Activated CD4-positive, alpha-beta T cell treated with anti-CD3 and anti-CD28 coated beads, Interleukin-2, amount 10 ng/mL, durations not matched to agents 7 days and 5 days (primary cell): ENCODE measurements around the gene HAP1. TPM values are rescaled to one million over a fixed set of nuclear protein-coding genes. Genes with fewer than 3 reads are reported as not detected.
"Not testable (repeated sequence)": the region's sequence is repeated elsewhere in the genome, so short reads cannot be mapped to it uniquely, and the experiment has no call there.

Experiments used
- CTCF ChIA-PET: fragments of 350-600 bp; sonication (Branson Sonifier 250); formaldehyde crosslinking; loops from one replicate; lab custom pipeline; 2021; ENCODE audit warnings: antibody characterized with exemption; lab: Charles Lee
- POLR2A ChIA-PET: fragments of 350-600 bp; sonication (Branson Sonifier 250); formaldehyde crosslinking; loops from one replicate; lab custom pipeline; 2021; ENCODE audit warnings: antibody characterized with exemption; lab: Charles Lee
- DNase-seq: peaks from one replicate; pipeline ENCODE4 v3.0.0-alpha.2; 2020
- H3K27ac Mint-ChIP-seq: one replicate; pipeline ENCODE4 v1.8.0; 2021; ENCODE audit warnings: mild to moderate bottlenecking, moderate library complexity, mixed read lengths
- H3K27me3 Mint-ChIP-seq: one replicate; pipeline ENCODE4 v1.8.0; 2021; ENCODE audit warnings: mixed read lengths
- H3K36me3 Mint-ChIP-seq: one replicate; pipeline ENCODE4 v1.8.0; 2021; ENCODE audit warnings: low read depth, mixed read lengths
- H3K4me1 Mint-ChIP-seq: one replicate; pipeline ENCODE4 v1.8.0; 2021; ENCODE audit warnings: mixed read lengths
- H3K4me3 Mint-ChIP-seq: one replicate; pipeline ENCODE4 v1.8.0; 2021; ENCODE audit warnings: mild to moderate bottlenecking, moderate library complexity, mixed read lengths
- H3K9me3 Mint-ChIP-seq: one replicate; pipeline ENCODE4 v1.8.0; 2021; ENCODE audit warnings: mixed read lengths
- total RNA-seq, 2 experiments: library from RNA; stranded (reverse); gene quantifications; one replicate each; pipeline ENCODE4 v1.2.3, GENCODE V29; 2021

HAP1 gene
- total RNA-seq, 2 experiments from 2014 or later, result 0.25 to 0.31 TPM

DNA sequence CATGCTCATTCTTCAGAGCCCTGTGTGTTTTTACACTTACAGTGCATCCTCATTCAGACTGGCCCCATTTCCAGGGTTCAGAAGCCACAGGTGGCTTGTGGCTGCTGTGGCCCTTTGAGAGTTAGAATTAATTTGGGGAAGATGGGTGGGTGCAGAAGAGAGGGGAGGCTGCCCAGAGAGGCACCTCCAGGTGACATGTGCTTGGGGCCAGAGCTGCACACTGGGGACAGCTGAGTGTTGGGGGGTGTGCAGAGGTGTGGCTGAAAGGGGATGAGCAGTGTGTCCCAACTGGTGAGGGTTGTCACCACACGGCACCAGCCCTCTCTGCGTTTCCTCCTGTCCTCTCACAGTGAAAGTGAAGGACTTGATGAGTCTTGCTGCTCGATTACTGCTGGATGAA is 52.7 kb downstream of the HAP1 start:
- no peak for DNase-seq
- peaks cover 7% of the 10 kb centered on the region for H3K36me3 Mint-ChIP-seq
- ChIA-PET POLR2A (no interaction called here), CTCF (interaction anchor here (10.7 kb wide), 1 partner anchor 16 kb away, joined by 137 read pairs; no protein-coding TSS in a partner anchor)
- peak overlapping the region; percentile 63 for H3K27ac Mint-ChIP-seq
- no peaks in the 10 kb centered on the region for H3K27me3 Mint-ChIP-seq
- H3K4me3 Mint-ChIP-seq, result no peak overlapping the region
- peaks cover 5% of the 10 kb centered on the region for H3K9me3 Mint-ChIP-seq
- peaks cover 46% of the 10 kb centered on the region for H3K4me1 Mint-ChIP-seq

DNA sequence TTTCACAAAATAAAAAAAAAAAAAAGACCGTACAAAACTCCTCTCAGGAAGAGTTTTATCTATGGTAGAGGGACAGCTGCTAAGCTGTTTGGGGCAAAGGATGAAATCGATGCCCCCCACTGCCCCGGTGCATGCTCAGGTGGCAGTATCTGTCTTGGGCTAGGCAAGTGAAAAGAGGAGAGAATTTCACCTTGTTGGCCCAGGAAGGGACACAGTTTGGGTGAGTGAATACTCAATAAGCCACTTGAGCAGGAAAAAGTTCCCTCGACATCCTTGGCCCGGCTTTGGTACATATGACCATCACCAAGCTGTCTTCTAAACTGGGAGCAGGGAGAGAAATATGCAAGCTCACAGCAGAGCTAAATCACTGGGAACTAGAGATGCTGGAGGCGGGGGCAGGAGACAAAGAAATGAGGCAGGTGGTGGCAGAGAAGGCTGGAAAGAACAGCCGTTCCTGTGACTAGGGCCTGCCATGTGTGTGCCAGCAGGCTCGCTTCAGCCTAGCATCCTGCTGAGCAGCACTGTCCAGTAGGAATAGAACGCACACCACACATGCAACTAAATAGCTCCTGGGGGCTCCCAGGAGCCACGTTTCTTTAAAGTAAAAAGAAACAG is 53.9 kb downstream of the HAP1 start:
- ChIA-PET CTCF (interaction anchor here (0.6 to 10.7 kb wide), 4 partner anchors 9 to 685 kb away, joined by 4 to 137 read pairs (median 30); partner anchors contain the start of gene EIF1), POLR2A (interaction anchor here (3.4 kb wide), 1 partner anchor 10 kb away, joined by 86 read pairs; the partner anchor contains the start of gene EIF1)
- Mint-ChIP-seq H3K4me3 (no peak overlapping the region), H3K27ac (peak overlapping the region; percentile 76), H3K36me3 (peaks cover 7% of the 10 kb centered on the region), H3K9me3 (peaks cover 5% of the 10 kb centered on the region), H3K27me3 (no peaks in the 10 kb centered on the region), H3K4me1 (peaks cover 54% of the 10 kb centered on the region)
- DNase-seq, result no peak

DNA sequence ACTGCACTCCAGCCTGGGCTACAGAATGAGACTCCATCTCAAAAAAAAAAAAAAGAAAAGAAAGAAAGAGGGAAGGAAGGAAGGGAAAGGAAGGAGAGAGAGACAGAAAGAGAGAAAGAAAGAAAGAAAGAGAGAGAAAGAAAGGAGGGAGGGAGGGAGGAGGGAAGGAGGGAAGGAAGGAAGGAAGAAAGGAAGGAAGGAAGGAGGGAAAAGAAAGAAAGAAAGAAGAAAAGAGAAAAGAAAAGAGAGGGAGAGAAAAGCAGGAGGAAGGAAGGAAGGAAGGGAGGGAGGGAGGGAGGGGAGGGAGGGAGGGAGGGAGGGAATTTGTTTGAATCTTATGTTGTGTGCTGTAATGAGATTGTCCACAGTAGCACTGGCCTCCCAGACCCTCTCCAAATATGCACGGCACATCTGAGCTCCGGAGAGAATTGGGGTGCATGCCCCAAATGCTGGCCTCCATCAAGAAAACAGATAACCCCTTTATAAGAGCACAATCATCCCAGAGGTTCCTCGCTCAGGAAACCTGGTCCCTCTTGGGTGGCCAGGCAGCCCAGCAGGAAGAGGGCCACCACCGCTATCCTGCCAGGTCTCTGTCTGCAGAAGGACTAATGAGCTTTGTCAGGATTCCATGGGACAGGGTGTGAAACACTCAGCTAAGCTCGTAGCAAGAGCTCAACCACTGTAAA is 54.6 kb downstream of the HAP1 start:
- ChIA-PET CTCF (interaction anchor here (0.6 to 10.7 kb wide), 5 partner anchors 10 to 684 kb away, joined by 4 to 137 read pairs (median 6); partner anchors contain the start of gene EIF1), POLR2A (interaction anchor here (0.5 to 3.4 kb wide), 2 partner anchors 10 to 241 kb away, joined by 4 to 86 read pairs; partner anchors contain the start of gene EIF1)
- Mint-ChIP-seq H3K27me3 (no peaks in the 10 kb centered on the region), H3K4me3 (peak overlapping the region; percentile 77), H3K36me3 (peaks cover 7% of the 10 kb centered on the region), H3K4me1 (peaks cover 56% of the 10 kb centered on the region), H3K27ac (peak overlapping the region; percentile 96), H3K9me3 (peaks cover 5% of the 10 kb centered on the region)
- no peak for DNase-seq

DNA sequence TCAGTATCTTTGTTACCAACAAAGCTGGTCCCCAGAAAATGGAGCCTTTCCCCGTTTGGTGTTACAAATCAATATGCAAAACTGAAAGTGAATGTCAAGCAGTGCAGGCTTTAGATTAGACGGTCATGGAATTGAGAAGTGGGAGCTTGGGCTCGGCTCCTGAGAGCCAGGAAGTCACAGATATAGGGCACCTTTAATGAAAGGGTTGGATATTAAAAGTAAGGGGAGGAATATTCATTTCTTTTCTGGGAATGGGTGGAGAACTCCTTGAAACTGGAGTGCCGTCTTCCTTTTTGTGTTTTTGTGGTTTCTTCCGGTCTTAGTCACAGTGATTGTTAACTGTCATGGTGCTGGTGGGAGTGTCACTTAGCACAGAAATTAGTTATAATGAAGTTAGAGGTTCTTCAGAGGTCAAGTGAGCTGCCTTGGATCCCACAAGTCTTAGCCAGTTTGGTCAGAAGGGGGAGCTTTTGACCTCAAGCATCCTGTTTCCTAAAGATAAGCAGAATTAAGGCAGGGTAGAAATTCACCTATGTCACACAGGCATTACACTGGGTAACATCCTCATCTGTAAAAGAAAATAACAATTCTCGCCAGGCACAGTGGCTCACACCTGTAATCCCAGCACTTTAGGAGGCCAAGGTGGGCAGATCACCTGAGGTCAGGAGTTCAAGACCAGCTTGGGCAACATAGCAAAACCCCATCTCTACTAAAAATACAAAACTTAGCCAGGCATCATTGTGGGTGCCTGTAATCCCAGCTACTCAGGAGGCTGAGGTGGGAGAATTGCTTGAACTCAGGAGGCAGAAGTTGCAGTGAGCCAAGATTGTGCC is 55.3 kb downstream of the HAP1 start:
- Mint-ChIP-seq H3K27ac (peak overlapping the region; percentile 96), H3K9me3 (peaks cover 5% of the 10 kb centered on the region), H3K4me1 (peaks cover 58% of the 10 kb centered on the region), H3K27me3 (no peaks in the 10 kb centered on the region), H3K4me3 (peak overlapping the region; percentile 77), H3K36me3 (peaks cover 7% of the 10 kb centered on the region)
- ChIA-PET POLR2A (interaction anchor here (0.6 to 3.4 kb wide), 3 partner anchors 11 to 161 kb away, joined by 3 to 86 read pairs (median 4); partner anchors contain the start of gene EIF1), CTCF (interaction anchor here (0.7 to 10.7 kb wide), 6 partner anchors 11 to 130 kb away, joined by 3 to 137 read pairs (median 8); partner anchors contain the start of gene EIF1)
- peak; percentile 88 for DNase-seq

DNA sequence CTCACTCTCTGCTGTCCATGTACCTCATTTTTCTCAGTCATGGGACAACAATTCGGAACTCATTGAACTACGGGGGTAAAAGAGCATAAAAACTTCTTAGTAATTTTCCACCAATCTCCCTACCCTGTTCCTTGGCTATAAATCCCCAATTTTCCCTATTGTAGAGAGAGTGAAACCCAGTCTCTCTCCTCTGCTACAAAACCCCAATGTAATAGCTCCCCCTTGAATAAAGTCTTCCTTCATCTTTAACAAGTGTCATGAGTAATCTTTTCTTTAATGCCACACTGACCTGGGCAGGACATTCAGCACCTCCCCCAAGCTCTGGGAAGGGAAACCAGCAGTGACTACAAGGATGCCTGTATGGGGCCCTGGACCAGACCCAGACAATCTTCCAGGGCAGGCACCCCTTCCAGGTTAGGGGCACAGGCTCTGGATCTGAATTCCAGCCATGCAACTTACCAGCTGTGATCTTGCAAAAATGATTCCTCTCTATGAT is 56.0 kb downstream of the HAP1 start:
- Mint-ChIP-seq H3K4me3 (peak overlapping the region; percentile 77), H3K36me3 (peaks cover 7% of the 10 kb centered on the region), H3K4me1 (peaks cover 58% of the 10 kb centered on the region), H3K9me3 (peaks cover 5% of the 10 kb centered on the region), H3K27ac (peak overlapping the region; percentile 96), H3K27me3 (no peaks in the 10 kb centered on the region)
- no peak for DNase-seq
- POLR2A ChIA-PET, result interaction anchor here (0.6 to 3.4 kb wide), 3 partner anchors 12 to 161 kb away, joined by 3 to 86 read pairs (median 4); partner anchors contain the start of gene EIF1
- CTCF ChIA-PET, result interaction anchor here (0.7 to 10.7 kb wide), 6 partner anchors 11 to 130 kb away, joined by 3 to 137 read pairs (median 8); partner anchors contain the start of gene EIF1

DNA sequence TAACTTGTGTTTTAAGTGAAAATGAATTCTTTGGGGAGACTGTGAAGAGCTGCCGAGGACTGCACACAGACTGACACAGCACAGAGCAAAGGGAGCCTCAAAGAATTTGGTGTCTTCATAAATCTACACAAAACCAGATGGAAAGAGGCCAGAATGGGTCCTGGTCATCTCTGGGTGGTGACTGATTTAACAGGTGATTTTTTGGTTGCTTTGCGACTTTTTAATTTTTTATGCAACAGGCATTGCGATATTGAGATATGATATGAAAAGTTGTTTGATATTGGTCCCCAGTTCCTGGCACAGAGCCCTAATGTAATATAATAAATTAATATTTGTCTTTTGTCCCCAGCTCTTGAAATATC is 58.4 kb downstream of the HAP1 start:
- Mint-ChIP-seq H3K27me3 (no peaks in the 10 kb centered on the region), H3K4me1 (peaks cover 59% of the 10 kb centered on the region)

DNA sequence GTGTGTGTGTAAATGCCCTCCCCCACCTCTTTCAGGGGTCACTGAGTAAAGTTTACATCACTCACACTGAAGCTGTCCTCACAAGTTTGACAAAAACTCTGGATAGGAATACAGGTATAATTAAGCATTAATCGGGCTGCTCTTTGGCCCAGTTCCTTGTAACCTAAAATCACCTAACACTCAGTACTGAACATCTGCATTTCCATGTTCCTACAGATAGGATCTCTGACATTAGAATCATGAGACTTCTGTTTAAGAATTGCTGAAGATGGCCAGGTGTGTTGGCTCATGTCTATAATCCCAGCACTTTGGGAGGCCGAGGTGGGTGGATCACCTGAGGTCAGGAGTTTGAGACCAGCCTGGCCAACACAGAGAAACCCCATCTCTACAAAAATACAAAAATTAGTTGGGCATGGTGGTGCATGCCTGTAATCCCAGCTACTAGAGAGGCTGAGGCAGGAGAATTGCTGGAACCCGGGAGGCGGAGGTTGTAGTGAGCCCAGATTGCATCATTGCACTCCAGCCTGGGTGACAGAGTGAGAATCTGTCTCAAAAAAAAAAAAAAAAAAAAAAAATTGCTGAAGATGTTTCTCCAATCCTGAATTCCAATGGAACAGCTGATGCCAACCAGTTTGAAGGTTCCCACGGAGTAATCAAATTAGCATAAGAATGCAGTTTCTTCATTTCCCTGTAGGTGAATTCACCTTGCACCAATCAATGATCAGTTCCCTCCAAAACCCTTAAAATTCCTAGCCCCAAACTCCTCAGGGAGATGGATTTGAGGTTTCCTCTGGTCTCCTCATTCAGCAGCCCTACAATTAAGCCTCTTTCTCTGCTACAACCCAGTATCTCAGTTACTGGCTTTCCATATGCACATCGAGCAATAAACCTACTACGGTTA is 59.0 kb downstream of the HAP1 start:
- H3K27me3 Mint-ChIP-seq, POLR2A ChIA-PET, H3K9me3 Mint-ChIP-seq, H3K36me3 Mint-ChIP-seq, DNase-seq, H3K27ac Mint-ChIP-seq, H3K4me3 Mint-ChIP-seq: not testable (repeated sequence)
- CTCF ChIA-PET, result interaction anchor here (10.7 kb wide), 1 partner anchor 10 kb away, joined by 137 read pairs; no protein-coding TSS in a partner anchor
- H3K4me1 Mint-ChIP-seq, result peaks cover 56% of the 10 kb centered on the region

More for the DNA sequence above, 58.4 kb downstream of the HAP1 start:
- ChIA-PET CTCF (interaction anchor here (10.7 kb wide), 1 partner anchor 11 kb away, joined by 137 read pairs; no protein-coding TSS in a partner anchor), POLR2A (no interaction called here)
- no peak overlapping the region for H3K4me3 Mint-ChIP-seq
- peaks cover 5% of the 10 kb centered on the region for H3K9me3 Mint-ChIP-seq
- H3K36me3 Mint-ChIP-seq, result peaks cover 7% of the 10 kb centered on the region
- no peak overlapping the region for H3K27ac Mint-ChIP-seq
- DNase-seq, result no peak

Other genes starting within 250 kb of the HAP1 start
- not detected for gene KRT36, start 244.7 kb downstream of the HAP1 start, total RNA-seq
- not detected for gene KRT13, start 229.0 kb downstream of the HAP1 start, total RNA-seq
- gene KRT15, start 215.8 kb downstream of the HAP1 start, total RNA-seq, result not detected
- not detected for gene KRT19, start 206.3 kb downstream of the HAP1 start, total RNA-seq
- gene KRT9, start 162.6 kb downstream of the HAP1 start, total RNA-seq, result not detected
- not detected for gene KRT14, start 147.7 kb downstream of the HAP1 start, total RNA-seq
- not detected for gene KRT16, start 121.9 kb downstream of the HAP1 start, total RNA-seq
- gene KRT17, start 110.1 kb downstream of the HAP1 start, total RNA-seq, result under 1 TPM in 1 of 2 experiments, not detected in 1; 0.25 TPM
- gene EIF1, start 45.8 kb downstream of the HAP1 start, total RNA-seq, result 100 to 1,000 TPM; 605 to 645 TPM
- not detected for gene GAST, start 22.3 kb downstream of the HAP1 start, total RNA-seq
- gene JUP, start 52.1 kb upstream of the HAP1 start, total RNA-seq, result under 1 TPM; 0.77 to 0.99 TPM
- 1 to 10 TPM; 1.2 to 2.4 TPM for gene P3H4, start 77.3 kb upstream of the HAP1 start, total RNA-seq
- gene FKBP10, start 78.4 kb upstream of the HAP1 start, total RNA-seq, result under 1 TPM in 1 of 2 experiments, not detected in 1; 0.44 TPM
- 10 to 100 TPM; 13.7 to 17.7 TPM for gene NT5C3B, start 101.6 kb upstream of the HAP1 start, total RNA-seq
- not detected for gene KLHL10, start 103.2 kb upstream of the HAP1 start, total RNA-seq
- gene KLHL11, start 130.8 kb upstream of the HAP1 start, total RNA-seq, result 10 to 100 TPM; 13.2 to 13.9 TPM
- 100 to 1,000 TPM; 143 to 150 TPM for gene ACLY, start 184.3 kb upstream of the HAP1 start, total RNA-seq
- under 1 TPM; 0.40 to 0.42 TPM for gene ODAD4, start 196.0 kb upstream of the HAP1 start, total RNA-seq
- 10 to 100 TPM; 81.2 to 97.5 TPM for gene CNP, start 232.2 kb upstream of the HAP1 start, total RNA-seq